OCI-LY1 (cell line): ENCODE results near the gene EPHA1.
A peak's percentile ranks its signal among the peaks of the same experiment; 100 is the strongest.

ENCODE experiments used
- EZH2 ChIP-seq: fragments of 200-600 bp; sonication (generic), shearing (Covaris generic); IDR thresholded peaks from 2 replicates; pipeline ENCODE4 v1.8.0; 2017; ENCODE audit warnings: borderline replicate concordance, mixed run types, mild to moderate bottlenecking, antibody characterized with exemption, low read length, moderate library complexity, mixed read lengths
- TF ChIP-seq, protein P1 (sequence below): fragments of 200-600 bp; sonication (generic), shearing (Covaris generic); IDR thresholded peaks from 2 replicates; pipeline ENCODE4 v1.5.1; 2017; ENCODE audit warnings: mild to moderate bottlenecking, antibody characterized with exemption, low read length, moderate library complexity, mixed read lengths

GRCh38 chr7:143380260-143380645, 28.4 kb downstream of the EPHA1 start:
- TF ChIP-seq, protein P1, sequence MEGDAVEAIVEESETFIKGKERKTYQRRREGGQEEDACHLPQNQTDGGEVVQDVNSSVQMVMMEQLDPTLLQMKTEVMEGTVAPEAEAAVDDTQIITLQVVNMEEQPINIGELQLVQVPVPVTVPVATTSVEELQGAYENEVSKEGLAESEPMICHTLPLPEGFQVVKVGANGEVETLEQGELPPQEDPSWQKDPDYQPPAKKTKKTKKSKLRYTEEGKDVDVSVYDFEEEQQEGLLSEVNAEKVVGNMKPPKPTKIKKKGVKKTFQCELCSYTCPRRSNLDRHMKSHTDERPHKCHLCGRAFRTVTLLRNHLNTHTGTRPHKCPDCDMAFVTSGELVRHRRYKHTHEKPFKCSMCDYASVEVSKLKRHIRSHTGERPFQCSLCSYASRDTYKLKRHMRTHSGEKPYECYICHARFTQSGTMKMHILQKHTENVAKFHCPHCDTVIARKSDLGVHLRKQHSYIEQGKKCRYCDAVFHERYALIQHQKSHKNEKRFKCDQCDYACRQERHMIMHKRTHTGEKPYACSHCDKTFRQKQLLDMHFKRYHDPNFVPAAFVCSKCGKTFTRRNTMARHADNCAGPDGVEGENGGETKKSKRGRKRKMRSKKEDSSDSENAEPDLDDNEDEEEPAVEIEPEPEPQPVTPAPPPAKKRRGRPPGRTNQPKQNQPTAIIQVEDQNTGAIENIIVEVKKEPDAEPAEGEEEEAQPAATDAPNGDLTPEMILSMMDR = peak; percentile 97
- TF ChIP-seq EZH2 = no peak
